AG09309 (cell line): ENCODE results near the gene CDK14.

ENCODE experiments used
- DNase-seq: peaks from one replicate; pipeline ENCODE4 v3.0.0-alpha.2; 2010; ENCODE audit warnings: low read depth
- H3K4me3 ChIP-seq: 2 replicates; pipeline ENCODE4 v1.5.1; 2011; ENCODE audit warnings: mild to moderate bottlenecking, low read depth, low read length, moderate library complexity; ENCODE audit not compliant: control insufficient read depth
- TF ChIP-seq, protein P1 (sequence below): IDR thresholded peaks from 2 replicates; pipeline ENCODE4 v1.5.1; 2011; ENCODE audit warnings: mild to moderate bottlenecking, low read depth, low read length, inconsistent platforms; ENCODE audit not compliant: insufficient read depth, control insufficient read depth; ENCODE audit errors: missing control alignments

Gene CDK14

DNA sequence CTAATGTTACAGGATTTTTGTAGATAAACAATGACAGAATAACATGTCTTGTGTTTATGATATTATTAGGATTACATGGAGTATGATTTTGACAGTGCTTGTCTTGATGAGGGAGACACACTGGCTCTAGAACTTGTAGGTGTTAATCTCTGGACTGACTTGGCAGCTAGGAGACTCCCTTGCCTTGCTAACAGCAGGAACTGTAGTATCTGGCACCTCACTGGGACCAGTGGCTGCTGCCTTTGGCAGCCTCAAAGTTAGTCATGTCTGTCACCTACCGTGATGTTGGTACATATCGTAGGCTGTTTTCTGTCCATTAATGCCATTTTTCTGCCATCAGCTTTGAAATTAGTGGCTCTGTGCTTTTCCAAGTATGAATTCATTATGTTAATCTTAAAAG lies 261.5 kb downstream of the CDK14 start:
- DNase-seq = no peak
- TF ChIP-seq, protein P1, sequence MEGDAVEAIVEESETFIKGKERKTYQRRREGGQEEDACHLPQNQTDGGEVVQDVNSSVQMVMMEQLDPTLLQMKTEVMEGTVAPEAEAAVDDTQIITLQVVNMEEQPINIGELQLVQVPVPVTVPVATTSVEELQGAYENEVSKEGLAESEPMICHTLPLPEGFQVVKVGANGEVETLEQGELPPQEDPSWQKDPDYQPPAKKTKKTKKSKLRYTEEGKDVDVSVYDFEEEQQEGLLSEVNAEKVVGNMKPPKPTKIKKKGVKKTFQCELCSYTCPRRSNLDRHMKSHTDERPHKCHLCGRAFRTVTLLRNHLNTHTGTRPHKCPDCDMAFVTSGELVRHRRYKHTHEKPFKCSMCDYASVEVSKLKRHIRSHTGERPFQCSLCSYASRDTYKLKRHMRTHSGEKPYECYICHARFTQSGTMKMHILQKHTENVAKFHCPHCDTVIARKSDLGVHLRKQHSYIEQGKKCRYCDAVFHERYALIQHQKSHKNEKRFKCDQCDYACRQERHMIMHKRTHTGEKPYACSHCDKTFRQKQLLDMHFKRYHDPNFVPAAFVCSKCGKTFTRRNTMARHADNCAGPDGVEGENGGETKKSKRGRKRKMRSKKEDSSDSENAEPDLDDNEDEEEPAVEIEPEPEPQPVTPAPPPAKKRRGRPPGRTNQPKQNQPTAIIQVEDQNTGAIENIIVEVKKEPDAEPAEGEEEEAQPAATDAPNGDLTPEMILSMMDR = no peak
- H3K4me3 ChIP-seq = no peak overlapping the region

DNA sequence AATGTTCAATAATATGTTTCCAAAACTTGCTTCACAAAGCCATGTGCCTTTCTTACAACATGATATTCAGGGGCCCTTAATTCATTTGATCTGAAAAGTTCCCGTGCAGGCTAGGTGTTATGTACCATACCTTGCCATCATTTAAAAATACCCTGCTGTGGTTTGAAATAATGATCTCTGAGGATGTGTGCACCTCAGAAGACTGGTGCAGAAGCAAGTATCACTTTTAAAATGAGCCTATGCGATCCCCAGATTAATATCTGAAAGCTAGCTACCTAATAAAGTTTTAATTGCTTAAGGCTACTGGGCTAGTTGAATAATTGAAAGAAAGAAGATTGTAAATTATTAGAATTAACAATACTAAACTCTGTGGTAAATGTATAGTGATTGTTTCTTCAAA lies 262.4 kb downstream of the CDK14 start:
- TF ChIP-seq, protein P1 = no peak
- H3K4me3 ChIP-seq = no peak overlapping the region
- DNase-seq = no peak

DNA sequence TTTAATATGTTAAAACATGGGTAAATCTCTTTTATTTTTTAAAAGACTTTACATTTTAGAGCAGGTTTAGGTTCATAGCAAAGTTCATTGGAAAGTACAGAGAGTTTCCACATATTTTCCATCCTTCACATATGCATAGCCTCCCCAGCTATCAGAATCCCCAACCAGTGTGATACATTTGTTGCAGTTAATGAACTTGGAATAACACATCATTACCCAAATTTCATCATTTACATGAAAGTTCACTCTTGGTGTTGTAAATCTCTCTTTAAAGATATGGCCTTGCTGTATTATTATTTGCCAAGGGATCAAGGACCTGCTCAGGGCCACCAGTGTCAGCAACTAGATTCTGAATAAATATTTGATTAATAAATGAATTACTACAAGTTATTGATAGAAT lies 263.4 kb downstream of the CDK14 start:
- DNase-seq = no peak
- no peak overlapping the region for H3K4me3 ChIP-seq
- TF ChIP-seq, protein P1 = no peak

DNA sequence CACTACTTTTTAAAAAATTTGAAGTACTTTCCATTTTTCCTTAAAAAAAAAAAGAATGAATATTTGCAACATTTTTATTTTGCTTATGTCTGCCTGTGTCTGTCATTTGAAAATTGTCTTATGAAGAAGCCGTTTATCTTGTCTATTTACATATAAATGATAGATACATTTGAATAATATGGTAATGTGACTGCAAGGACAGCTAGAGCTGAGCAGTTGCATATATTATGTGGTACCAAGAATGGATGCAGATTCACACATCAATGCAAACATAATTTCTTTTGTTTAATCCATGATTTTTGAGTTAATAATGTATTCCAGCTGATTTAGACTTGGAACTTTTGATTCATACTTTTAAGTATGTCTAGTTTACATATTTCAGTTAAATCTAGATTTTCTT lies 268.0 kb downstream of the CDK14 start:
- DNase-seq = no peak

DNA sequence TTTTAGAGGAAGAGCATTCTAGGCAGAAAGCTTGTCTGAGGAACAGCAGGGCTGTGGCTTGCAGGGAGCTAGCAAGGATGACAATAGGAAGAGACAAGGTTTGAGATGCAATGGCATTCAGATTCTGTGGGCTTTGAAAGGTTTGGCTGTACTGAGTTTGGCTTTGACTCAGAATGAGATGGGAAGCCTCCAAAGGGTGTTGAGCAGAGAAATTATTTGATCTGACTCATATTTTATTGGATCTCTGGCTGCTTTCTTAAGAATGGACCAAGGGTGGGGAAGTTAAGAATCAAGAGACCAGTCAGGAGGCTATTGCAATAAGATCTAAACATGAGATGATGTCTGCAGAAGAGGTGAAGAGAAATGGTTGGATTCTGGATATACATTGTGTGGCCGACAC lies 273.2 kb downstream of the CDK14 start:
- peak; percentile 10 for DNase-seq
- no peak overlapping the region for H3K4me3 ChIP-seq
- TF ChIP-seq, protein P1 = no peak

More for the DNA sequence above, 268.0 kb downstream of the CDK14 start:
- H3K4me3 ChIP-seq = no peak overlapping the region
- TF ChIP-seq, protein P1 = no peak

DNA sequence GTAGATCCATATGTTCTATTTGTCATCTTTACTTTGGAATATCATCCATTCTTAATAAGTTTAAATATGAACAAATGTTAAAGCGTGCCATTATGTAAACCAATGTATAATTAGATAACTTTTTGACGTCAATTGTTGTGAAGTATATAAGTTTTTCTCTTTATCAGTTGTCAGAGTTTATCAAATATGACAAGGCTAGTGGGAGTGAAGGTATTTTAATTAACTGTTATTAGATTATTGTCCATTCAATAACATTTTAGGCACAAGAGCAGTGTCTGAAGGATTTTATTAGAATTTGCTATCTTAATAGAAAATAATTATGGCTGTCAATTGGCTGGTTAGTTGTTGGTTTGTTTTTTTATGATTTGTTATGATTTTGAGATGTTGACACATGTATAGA lies 280.6 kb downstream of the CDK14 start:
- H3K4me3 ChIP-seq = no peak overlapping the region
- TF ChIP-seq, protein P1 = no peak
- DNase-seq = no peak

DNA sequence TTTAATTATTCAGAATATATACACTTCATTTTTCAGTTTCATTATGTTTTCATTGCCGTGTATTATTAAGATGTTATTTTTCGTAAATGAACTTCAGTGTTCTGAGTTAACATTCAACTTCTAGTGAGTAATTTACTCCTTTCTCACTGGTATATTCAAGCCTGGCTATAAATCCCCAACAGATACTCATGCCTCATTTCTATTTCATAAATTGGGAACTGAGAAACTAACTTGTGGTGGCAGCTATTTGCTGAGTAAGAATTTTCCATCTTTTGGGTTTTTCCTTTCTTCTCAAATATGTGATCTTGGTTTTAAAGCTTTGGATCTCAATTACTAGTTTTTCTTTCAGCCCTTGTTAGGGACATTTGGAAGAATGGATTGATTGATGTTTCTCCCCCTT lies 281.1 kb downstream of the CDK14 start:
- TF ChIP-seq, protein P1 = no peak
- no peak overlapping the region for H3K4me3 ChIP-seq
- DNase-seq = no peak
